Measurements from ENCODE around the gene NBPF14.
"Not testable (repeated sequence)": the region's sequence is repeated elsewhere in the genome, so short reads cannot be mapped to it uniquely, and the experiment has no call there.

DNA sequence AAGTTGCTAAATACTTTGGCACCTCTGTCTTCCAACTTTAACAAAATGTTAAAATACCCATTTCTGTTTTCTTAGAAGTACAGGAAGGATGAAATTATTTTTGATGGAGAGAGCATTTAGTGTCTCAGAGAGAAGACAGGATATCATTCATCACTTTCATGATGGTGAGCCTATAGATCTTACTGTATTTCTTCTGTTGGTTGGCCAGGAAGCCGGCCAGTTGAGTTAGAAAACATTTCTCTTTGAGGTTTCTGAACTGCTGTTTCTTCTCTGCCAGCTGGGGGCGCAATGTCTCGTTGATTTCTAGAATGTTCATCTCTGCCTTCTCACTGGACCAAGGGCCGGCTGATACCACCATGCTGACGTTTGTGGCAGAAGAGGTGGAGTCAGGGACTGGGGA, 451 bp downstream of the NBPF14 start:
- TF ChIP-seq POLR2A, POLR2AphosphoS5 (IDR thresholded peaks at IDR 0.05): not testable (repeated sequence)
- peak in 1 of 11 experiments; percentile 35 for TF ChIP-seq CTCF (IDR thresholded peaks at IDR 0.05 in 8 of 11, conservative IDR thresholded peaks at IDR 0.05 in 3 of 11)

Measured in spleen (tissue), 7 donors.